ENCODE results near the gene CFAP206.
A peak's percentile ranks its signal among the peaks of the same experiment; 100 is the strongest.

CFAP206 gene

GRCh38 chr6:87407901-87408720 lies at the start of gene CFAP206:
Gene CFAP206 (plus strand): TSS chr6:87407972. CDS start chr6:87409840, 1,868 bp downstream.
- peak; percentile 83 for DNase-seq

- no peak for DNase-seq
Measured at GRCh38 chr6:87364602-87365252, 43.0 kb upstream of the CFAP206 start.

- no peak for DNase-seq
Measured at GRCh38 chr6:87366072-87366827, 41.5 kb upstream of the CFAP206 start.

GRCh38 chr6:87366899-87367298 lies 40.9 kb upstream of the CFAP206 start:
- DNase-seq: no peak

GRCh38 chr6:87373377-87373776 lies 34.4 kb upstream of the CFAP206 start:
- DNase-seq: no peak

- no peak for DNase-seq
Measured at GRCh38 chr6:87375315-87375714, 32.5 kb upstream of the CFAP206 start.

GRCh38 chr6:87376643-87377042 lies 31.1 kb upstream of the CFAP206 start:
- DNase-seq: no peak

- no peak for DNase-seq
Measured at GRCh38 chr6:87378947-87379346, 28.8 kb upstream of the CFAP206 start.

GRCh38 chr6:87382861-87383260 lies 24.9 kb upstream of the CFAP206 start:
- no peak for DNase-seq

- no peak for DNase-seq
Measured at GRCh38 chr6:87384038-87384437, 23.7 kb upstream of the CFAP206 start.

- DNase-seq: no peak
Measured at GRCh38 chr6:87384449-87384848, 23.3 kb upstream of the CFAP206 start.

GRCh38 chr6:87391334-87391733 lies 16.4 kb upstream of the CFAP206 start:
- DNase-seq: no peak

- peak; percentile 71 for DNase-seq
Measured at GRCh38 chr6:87393026-87393622, 14.6 kb upstream of the CFAP206 start.

- DNase-seq: no peak
Measured at GRCh38 chr6:87395431-87395830, 12.3 kb upstream of the CFAP206 start.

GRCh38 chr6:87396595-87397392 lies 11.0 kb upstream of the CFAP206 start:
- no peak for DNase-seq

GRCh38 chr6:87397656-87398055 lies 10.1 kb upstream of the CFAP206 start:
- no peak for DNase-seq

GRCh38 chr6:87401832-87402231 lies 5.9 kb upstream of the CFAP206 start:
- no peak for DNase-seq

- DNase-seq: no peak
Measured at GRCh38 chr6:87407561-87407900, 241 bp upstream of the CFAP206 start.

- DNase-seq: no peak
Measured at GRCh38 chr6:87408721-87409155, 966 bp downstream of the CFAP206 start.

GRCh38 chr6:87419266-87419665 lies 11.5 kb downstream of the CFAP206 start:
- no peak for DNase-seq

GRCh38 chr6:87420360-87420759 lies 12.6 kb downstream of the CFAP206 start:
- no peak for DNase-seq

- no peak for DNase-seq
Measured at GRCh38 chr6:87421576-87421975, 13.8 kb downstream of the CFAP206 start.

Data from CD4-positive, alpha-beta T cell treated with Interleukin-10 for 1 hour (primary cell).